C4-2B (cell line): ENCODE measurements around the gene MED4.

ENCODE experiments used
- H3K27ac ChIP-seq: fragments of 450-650 bp; 2 replicates; pipeline ENCODE4 v1.5.1; 2017
- ZFX ChIP-seq: fragments of 450-650 bp; IDR thresholded peaks from 2 replicates; pipeline ENCODE4 v1.6.1; 2017
- TF ChIP-seq, protein P1 (sequence below): fragments of 450-650 bp; conservative IDR thresholded peaks from 2 replicates; pipeline ENCODE4 v1.5.1; 2017; ENCODE audit warnings: mild to moderate bottlenecking

Gene MED4

DNA sequence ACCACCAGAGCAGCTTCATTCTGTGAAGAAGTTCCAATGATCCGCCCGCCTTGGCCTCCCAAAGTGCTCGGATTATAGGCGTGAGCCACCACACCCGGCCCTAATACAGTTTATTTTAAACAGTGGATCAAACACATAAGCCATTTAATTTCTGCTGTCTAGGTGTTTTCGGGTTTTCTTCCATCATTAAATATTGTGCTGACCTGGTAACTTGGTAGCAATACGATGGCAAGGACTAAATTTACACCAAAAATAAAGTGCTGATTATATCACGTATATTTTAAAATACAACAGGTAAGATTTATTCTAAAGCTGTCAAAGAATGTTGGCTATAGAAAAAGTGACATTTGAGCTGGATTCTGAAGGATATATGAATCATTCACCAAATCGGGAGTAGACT, 1.3 kb downstream of the MED4 start:
- H3K27ac ChIP-seq, result no peak overlapping the region
- TF ChIP-seq, protein P1, sequence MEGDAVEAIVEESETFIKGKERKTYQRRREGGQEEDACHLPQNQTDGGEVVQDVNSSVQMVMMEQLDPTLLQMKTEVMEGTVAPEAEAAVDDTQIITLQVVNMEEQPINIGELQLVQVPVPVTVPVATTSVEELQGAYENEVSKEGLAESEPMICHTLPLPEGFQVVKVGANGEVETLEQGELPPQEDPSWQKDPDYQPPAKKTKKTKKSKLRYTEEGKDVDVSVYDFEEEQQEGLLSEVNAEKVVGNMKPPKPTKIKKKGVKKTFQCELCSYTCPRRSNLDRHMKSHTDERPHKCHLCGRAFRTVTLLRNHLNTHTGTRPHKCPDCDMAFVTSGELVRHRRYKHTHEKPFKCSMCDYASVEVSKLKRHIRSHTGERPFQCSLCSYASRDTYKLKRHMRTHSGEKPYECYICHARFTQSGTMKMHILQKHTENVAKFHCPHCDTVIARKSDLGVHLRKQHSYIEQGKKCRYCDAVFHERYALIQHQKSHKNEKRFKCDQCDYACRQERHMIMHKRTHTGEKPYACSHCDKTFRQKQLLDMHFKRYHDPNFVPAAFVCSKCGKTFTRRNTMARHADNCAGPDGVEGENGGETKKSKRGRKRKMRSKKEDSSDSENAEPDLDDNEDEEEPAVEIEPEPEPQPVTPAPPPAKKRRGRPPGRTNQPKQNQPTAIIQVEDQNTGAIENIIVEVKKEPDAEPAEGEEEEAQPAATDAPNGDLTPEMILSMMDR, result no peak
- no peak for TF ChIP-seq ZFX

DNA sequence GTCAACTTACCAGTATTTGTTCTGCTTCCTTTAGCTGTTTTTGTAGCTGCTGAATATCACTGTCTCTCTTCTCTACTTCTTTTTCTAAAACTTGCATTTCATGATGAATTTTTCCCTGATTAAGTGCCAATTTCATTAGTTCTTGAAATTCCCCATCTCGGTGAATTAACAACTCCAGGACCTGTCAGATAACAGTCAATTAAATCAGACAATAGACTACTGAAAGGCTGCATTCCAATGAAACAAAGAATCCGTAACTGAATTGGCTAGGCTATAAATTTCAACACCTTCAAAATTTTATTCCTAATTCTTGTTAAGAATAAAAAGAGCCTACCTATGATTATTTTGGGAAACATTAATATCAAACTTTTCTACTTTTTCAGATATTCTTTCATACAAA, 8.6 kb downstream of the MED4 start:
- no peak overlapping the region for H3K27ac ChIP-seq
- TF ChIP-seq, protein P1, result no peak
- no peak for TF ChIP-seq ZFX

DNA sequence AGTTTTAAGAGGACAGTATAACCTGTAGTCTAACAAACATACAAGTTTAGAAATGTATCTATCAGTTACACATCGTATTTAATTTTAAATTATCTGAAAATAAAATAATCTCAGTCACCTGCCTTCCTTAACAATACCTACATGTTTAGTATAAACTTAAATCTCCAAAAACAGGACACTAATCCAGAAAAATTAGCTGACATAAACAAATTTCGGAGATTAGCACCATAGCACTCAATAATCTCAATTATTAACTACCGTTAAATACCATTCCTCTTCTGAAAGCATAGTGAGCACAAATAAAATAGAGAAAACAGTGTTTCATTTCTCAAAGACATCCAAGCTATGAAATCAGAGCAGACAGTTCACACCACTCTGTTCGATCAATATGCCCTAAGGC, 13.2 kb downstream of the MED4 start:
- TF ChIP-seq ZFX, result no peak
- TF ChIP-seq, protein P1, result no peak

DNA sequence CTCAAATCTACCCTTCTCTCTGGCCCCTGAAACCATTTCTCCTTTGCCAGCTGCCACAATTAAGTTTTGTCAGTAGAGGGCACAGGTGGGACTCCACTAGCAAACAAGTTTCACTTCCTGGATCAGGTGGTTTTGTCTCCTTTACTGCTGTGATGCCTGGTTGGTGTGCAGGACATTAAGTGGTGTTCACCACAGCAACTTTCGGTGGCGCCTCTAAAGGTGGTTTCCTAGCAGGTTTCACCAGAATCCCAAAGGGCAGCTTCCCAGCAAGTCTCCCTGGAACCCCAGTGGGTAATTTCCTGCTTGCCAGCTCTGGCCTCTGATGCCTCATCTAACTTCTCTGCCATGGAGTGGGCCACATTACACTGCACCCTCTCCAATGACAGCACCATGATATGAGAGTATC, 16.6 kb downstream of the MED4 start:
- no peak for TF ChIP-seq ZFX
- TF ChIP-seq, protein P1, result peak; percentile 33

More for the DNA sequence above, 13.2 kb downstream of the MED4 start:
- no peak overlapping the region for H3K27ac ChIP-seq

DNA sequence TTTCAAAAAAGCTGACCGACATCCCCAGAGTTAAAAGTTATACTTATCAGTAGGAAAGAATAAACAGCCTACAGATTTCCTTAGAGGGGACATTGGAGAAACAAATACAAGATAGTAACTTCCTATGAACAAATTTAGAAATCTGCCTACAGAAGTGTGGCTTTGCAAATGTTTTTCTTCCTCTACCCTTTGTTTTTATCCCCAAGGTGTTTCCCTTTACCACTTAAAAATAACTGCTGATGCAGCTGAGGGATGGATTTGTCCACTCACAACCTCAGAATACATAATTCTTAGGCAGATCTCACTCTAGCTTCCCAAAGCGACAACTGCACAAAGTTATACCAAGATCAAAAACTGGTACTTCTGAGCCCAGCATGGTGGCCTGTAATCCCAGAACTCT, 20.9 kb downstream of the MED4 start:
- no peak overlapping the region for H3K27ac ChIP-seq
- TF ChIP-seq, protein P1, result no peak
- TF ChIP-seq ZFX, result no peak

More for the DNA sequence above, 16.6 kb downstream of the MED4 start:
- H3K27ac ChIP-seq, result no peak overlapping the region

DNA sequence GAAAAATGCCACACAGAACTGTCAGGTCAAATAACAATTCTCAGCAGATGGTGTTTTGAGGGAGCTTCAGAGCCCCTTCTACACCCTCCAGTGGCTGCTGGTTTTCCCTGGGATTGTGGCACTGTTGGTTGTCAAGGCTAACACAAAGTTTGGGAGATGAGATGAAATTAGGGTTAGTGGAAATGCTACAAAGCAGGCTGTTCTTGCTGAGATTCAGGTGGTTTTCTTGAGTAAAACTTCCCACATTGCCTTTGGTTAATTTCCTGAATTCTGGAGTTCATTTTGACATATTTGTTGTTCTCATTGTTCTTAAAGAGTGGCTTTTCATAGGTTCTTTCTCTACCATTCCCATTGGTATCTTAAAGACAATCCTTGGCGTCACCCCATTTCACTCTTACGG, 22.1 kb downstream of the MED4 start:
- H3K27ac ChIP-seq, result no peak overlapping the region
- TF ChIP-seq ZFX, result no peak
- TF ChIP-seq, protein P1, result no peak

DNA sequence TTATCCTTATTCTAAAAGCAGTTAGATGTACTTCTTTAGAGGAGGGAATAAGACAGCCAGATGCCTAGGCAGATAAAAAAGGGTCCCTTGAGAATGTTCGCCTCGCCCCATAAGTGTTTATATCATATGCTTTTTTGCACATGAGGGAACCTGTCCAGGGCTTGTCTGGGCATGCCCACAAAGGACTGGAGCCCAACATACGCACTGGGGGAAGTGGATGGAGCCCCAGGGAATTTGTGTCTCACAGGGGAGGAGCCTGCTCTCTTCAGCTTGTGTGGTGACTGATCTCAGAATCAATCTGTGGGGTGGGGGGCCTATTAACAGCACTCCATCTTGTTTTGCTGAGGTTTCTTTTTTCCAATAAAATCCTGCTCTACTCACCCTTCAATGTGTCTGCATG, 22.6 kb downstream of the MED4 start:
- H3K27ac ChIP-seq, result no peak overlapping the region
- TF ChIP-seq, protein P1, result no peak
- TF ChIP-seq ZFX, result no peak
